ENCODE measurements around the gene B9D1. TPM values are rescaled to one million over a fixed set of nuclear protein-coding genes. Genes with fewer than 3 reads are reported as not detected.

The B9D1 gene
- total RNA-seq, 1 experiment from 2014 or later, result 20.0 TPM

DNA sequence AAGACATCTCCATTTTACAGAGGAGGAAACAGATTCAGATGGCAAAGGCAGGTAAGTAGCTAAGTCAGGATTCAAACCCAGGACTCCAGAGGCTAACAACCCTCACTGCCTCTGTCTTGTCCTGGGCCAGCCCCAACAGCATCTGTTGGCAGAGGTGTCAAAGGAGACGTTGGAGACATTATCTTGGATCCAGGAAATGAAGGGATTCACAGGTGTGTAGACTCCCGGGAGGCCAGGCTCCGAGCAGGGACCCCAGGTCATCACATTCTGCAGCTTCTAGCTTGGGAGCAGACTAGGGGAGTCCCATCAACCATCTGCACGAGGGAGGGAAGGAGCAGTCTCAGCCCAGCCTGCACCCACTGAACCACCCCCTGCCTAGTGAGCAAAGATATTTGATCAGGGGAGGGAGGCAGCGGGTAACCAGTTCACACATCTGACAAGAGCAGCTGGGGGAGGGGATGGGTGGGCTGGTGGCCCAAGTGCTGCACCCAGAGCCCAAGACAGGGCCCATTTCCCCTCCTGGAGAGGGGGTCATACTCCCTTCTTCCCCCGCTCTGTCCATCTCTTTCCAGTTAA, 1.0 kb upstream of the B9D1 start:
- intact Hi-C loops (cut with micrococcal nuclease), result loop anchor here (1.0 to 5.0 kb wide), 3 partner anchors 144 to 403 kb away; no protein-coding TSS in a partner anchor
- CTCF ChIA-PET, result interaction anchor here (0.8 to 5.1 kb wide), 23 partner anchors 9 to 754 kb away, joined by 3 to 69 read pairs (median 3); partner anchors contain the start of gene MAPK7
- RAD21 ChIA-PET (ENCODE audit: low non-redundant PET in 1 of 2, low total read pairs in 2 of 2, uncharacterized antibody in 2 of 2, unreplicated experiment in 2 of 2), result interaction anchor here (0.6 to 2.3 kb wide), 6 partner anchors 14 to 399 kb away, joined by 3 to 12 read pairs (median 8); partner anchors contain the start of gene MAPK7 (in 2 of the 2)
- no TSS peak for BruUV-seq (replicated peaks)
- no peaks in the 10 kb centered on the region for H4K20me1 ChIP-seq (ENCODE audit: insufficient read depth)
- H3K9me2 ChIP-seq (ENCODE audit: insufficient read depth), result no peaks in the 10 kb centered on the region
- 0 out of 2 replicates have a peak, but pooled peaks cover 12% of the 10 kb centered on the region for H3K79me2 ChIP-seq (ENCODE audit: insufficient read depth, low read length)
- TF ChIP-seq EZH2 (IDR thresholded peaks at IDR 0.05) (no peak), POLR2AphosphoS5 (IDR thresholded peaks at IDR 0.05; ENCODE audit: low read depth, low read length) (no peak), MAX (IDR thresholded peaks at IDR 0.05) (no peak), CBX3 (IDR thresholded peaks at IDR 0.05; ENCODE audit: low read depth) (no peak), SRF (IDR thresholded peaks at IDR 0.05; ENCODE audit: low read depth) (no peak), TCF7L2 (IDR thresholded peaks at IDR 0.05; ENCODE audit: borderline replicate concordance, extremely low read depth, insufficient read depth, insufficient read length) (no peak)
- TF ChIP-seq, protein P1, sequence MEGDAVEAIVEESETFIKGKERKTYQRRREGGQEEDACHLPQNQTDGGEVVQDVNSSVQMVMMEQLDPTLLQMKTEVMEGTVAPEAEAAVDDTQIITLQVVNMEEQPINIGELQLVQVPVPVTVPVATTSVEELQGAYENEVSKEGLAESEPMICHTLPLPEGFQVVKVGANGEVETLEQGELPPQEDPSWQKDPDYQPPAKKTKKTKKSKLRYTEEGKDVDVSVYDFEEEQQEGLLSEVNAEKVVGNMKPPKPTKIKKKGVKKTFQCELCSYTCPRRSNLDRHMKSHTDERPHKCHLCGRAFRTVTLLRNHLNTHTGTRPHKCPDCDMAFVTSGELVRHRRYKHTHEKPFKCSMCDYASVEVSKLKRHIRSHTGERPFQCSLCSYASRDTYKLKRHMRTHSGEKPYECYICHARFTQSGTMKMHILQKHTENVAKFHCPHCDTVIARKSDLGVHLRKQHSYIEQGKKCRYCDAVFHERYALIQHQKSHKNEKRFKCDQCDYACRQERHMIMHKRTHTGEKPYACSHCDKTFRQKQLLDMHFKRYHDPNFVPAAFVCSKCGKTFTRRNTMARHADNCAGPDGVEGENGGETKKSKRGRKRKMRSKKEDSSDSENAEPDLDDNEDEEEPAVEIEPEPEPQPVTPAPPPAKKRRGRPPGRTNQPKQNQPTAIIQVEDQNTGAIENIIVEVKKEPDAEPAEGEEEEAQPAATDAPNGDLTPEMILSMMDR (IDR thresholded peaks at IDR 0.05 in 2 of 3, conservative IDR thresholded peaks at IDR 0.05 in 1 of 3; ENCODE audit: borderline replicate concordance in 1 of 3, insufficient read depth in 1 of 3, low read depth in 2 of 3, low read length in 2 of 3), result no peak
- H3K36me3 ChIP-seq (ENCODE audit: control insufficient read depth in 1 of 2, insufficient read depth in 2 of 2, low read length in 2 of 2), result peaks cover 4 to 7% of the 10 kb centered on the region in 2 experiments; a peak in 1 of 4 replicates
- no peak for ATAC-seq
- H2AFZ ChIP-seq (ENCODE audit: low read depth, low read length, poor library complexity, severe bottlenecking), result no peak overlapping the region
- no peak for DNase-seq (ENCODE audit: low read depth, low spot score)
- no peak overlapping the region for H3K27ac ChIP-seq (ENCODE audit: low read depth, low read length)
- POLR2A ChIA-PET, result interaction anchor here (1.0 to 1.9 kb wide), 3 partner anchors 10 to 284 kb away, joined by 3 to 13 read pairs (median 3); partner anchors contain the start of gene MAPK7
- H3K9ac ChIP-seq (ENCODE audit: low read length), result no peak overlapping the region
- no peaks in the 10 kb centered on the region for H3K27me3 ChIP-seq (ENCODE audit: insufficient read depth, low read length)
- peak overlapping the region; percentile 86 for H3K4me2 ChIP-seq (ENCODE audit: low read length)
- no peaks in the 10 kb centered on the region for H3K9me3 ChIP-seq (ENCODE audit: control insufficient read depth in 1 of 2, insufficient read depth in 1 of 2, low read depth in 1 of 2, low read length in 2 of 2)
- H3K4me1 ChIP-seq (ENCODE audit: control insufficient read depth in 1 of 2, insufficient read depth in 2 of 2, low read length in 2 of 2), result peaks cover 10 to 32% of the 10 kb centered on the region in 2 experiments
- H3K4me3 ChIP-seq (replicated peaks in 1 of 2; ENCODE audit: low read depth in 1 of 2, low read length in 2 of 2), result no peak overlapping the region; a peak in 1 of 4 replicates

All from HCT116 (cell line).